GM19452 (cell line): ENCODE data around the gene ADAM33.
A peak's percentile ranks its signal among the peaks of the same experiment; 100 is the strongest.

Source experiments
- ATAC-seq: cut with Tn5 transposase; IDR thresholded peaks from one replicate; pipeline ENCODE4 v1.9.1; 2021; ENCODE audit not compliant: unreplicated experiment

ADAM33 gene

GRCh38 chr20:3670945-3671344 is 10.9 kb downstream of the ADAM33 start:
- ATAC-seq = no peak

- ATAC-seq = no peak
These were observed 11.3 kb downstream of the ADAM33 start for GRCh38 chr20:3670511-3670910.

- no peak for ATAC-seq
These were observed 12.0 kb downstream of the ADAM33 start for GRCh38 chr20:3669710-3670367.

- no peak for ATAC-seq
These were observed 14.3 kb downstream of the ADAM33 start for GRCh38 chr20:3667434-3668037.

GRCh38 chr20:3663858-3664257 is 18.0 kb downstream of the ADAM33 start:
- no peak for ATAC-seq

GRCh38 chr20:3663031-3663701 is 18.6 kb downstream of the ADAM33 start, which contains the start of gene GFRA4:
TSS of gene GFRA4 (minus strand) at chr20:3663399. CDS start at chr20:3663399, 0 bp downstream.
- no peak for ATAC-seq

GRCh38 chr20:3661814-3662665 is 19.8 kb downstream of the ADAM33 start:
- ATAC-seq = no peak

- ATAC-seq = no peak
These were observed 20.6 kb downstream of the ADAM33 start for GRCh38 chr20:3661060-3661813.

- ATAC-seq = no peak
These were observed 21.3 kb downstream of the ADAM33 start for GRCh38 chr20:3660262-3661059.

- ATAC-seq = no peak
These were observed 22.1 kb downstream of the ADAM33 start for GRCh38 chr20:3659492-3660261.

GRCh38 chr20:3658716-3659491 is 22.9 kb downstream of the ADAM33 start:
- ATAC-seq = peak; percentile 89

- ATAC-seq = no peak
These were observed 23.6 kb downstream of the ADAM33 start for GRCh38 chr20:3658019-3658715.

GRCh38 chr20:3655131-3655405 is 26.7 kb downstream of the ADAM33 start:
- ATAC-seq = no peak

GRCh38 chr20:3654326-3655130 is 27.3 kb downstream of the ADAM33 start:
- no peak for ATAC-seq

- no peak for ATAC-seq
These were observed 27.9 kb downstream of the ADAM33 start for GRCh38 chr20:3653921-3654320.

- ATAC-seq = no peak
These were observed 28.9 kb downstream of the ADAM33 start for GRCh38 chr20:3652676-3653596.
